Mesenchymal stem cell (in vitro differentiated cells and primary cell): ENCODE data around the gene FUT6.

Experiments
- DNase-seq: peaks from one replicate; pipeline ENCODE4 v3.0.0-alpha.2; 2013
- H2AFZ ChIP-seq: one replicate; pipeline ENCODE4 v1.6.1; 2013; ENCODE audit warnings: low read depth, mild to moderate bottlenecking, control low read depth, inconsistent platforms, low read length, moderate library complexity
- H2AK5ac ChIP-seq: 2 replicates; pipeline ENCODE4 v1.6.1; 2013; ENCODE audit warnings: low read length, moderate library complexity, mild to moderate bottlenecking, inconsistent platforms; ENCODE audit not compliant: severe bottlenecking
- H2BK120ac ChIP-seq: one replicate; pipeline ENCODE4 v1.6.1; 2013; ENCODE audit warnings: low read depth, mild to moderate bottlenecking, inconsistent platforms, low read length, moderate library complexity
- H2BK12ac ChIP-seq, 2 experiments: one replicate each; pipeline ENCODE4 v1.6.1; 2013; ENCODE audit warnings: inconsistent platforms in 2 of 2, low read length in 2 of 2, mild to moderate bottlenecking in 2 of 2, moderate library complexity in 2 of 2, control low read depth in 1 of 2
- H2BK15ac ChIP-seq: one replicate; pipeline ENCODE4 v1.6.1; 2013; ENCODE audit warnings: mild to moderate bottlenecking, low read depth, inconsistent platforms; ENCODE audit not compliant: poor library complexity, severe bottlenecking
- H2BK5ac ChIP-seq: 2 replicates; pipeline ENCODE4 v1.6.1; 2013; ENCODE audit warnings: low read depth, mild to moderate bottlenecking, low read length, control low read depth, inconsistent platforms; ENCODE audit not compliant: poor library complexity, severe bottlenecking
- H3K14ac ChIP-seq, 2 experiments: one replicate each; pipeline ENCODE4 v1.6.1; 2013; ENCODE audit warnings: inconsistent platforms in 2 of 2, low read length in 2 of 2, control low read depth in 1 of 2, mild to moderate bottlenecking in 1 of 2, moderate library complexity in 1 of 2
- H3K18ac ChIP-seq, 2 experiments: one replicate each; pipeline ENCODE4 v1.6.1; 2013; ENCODE audit warnings: inconsistent platforms in 2 of 2, low read length in 2 of 2, control low read depth in 1 of 2, low read depth in 1 of 2, mild to moderate bottlenecking in 1 of 2
- H3K23ac ChIP-seq, 2 experiments: one replicate each; pipeline ENCODE4 v1.6.1; 2013; ENCODE audit warnings: inconsistent platforms in 2 of 2, low read length in 2 of 2, mild to moderate bottlenecking in 2 of 2, moderate library complexity in 2 of 2, control low read depth in 1 of 2
- H3K27ac ChIP-seq: 2 replicates; pipeline ENCODE4 v1.5.1; 2013; ENCODE audit warnings: mild to moderate bottlenecking, moderate library complexity, low read length, control low read depth, inconsistent platforms; ENCODE audit not compliant: poor library complexity, severe bottlenecking
- H3K27me3 ChIP-seq, 2 experiments: 2 replicates each; pipeline versions ENCODE4 v1.6.1 to v1.7.0; 2013; ENCODE audit warnings: low read length in 2 of 2, mild to moderate bottlenecking in 2 of 2, moderate library complexity in 2 of 2, control low read depth in 1 of 2, inconsistent platforms in 1 of 2; ENCODE audit not compliant: control insufficient read depth in 1 of 2, insufficient read depth in 1 of 2
- H3K36me3 ChIP-seq, 2 experiments: 2 replicates each; pipeline versions ENCODE4 v1.6.1 to v1.7.0; 2013; ENCODE audit warnings: low read length in 2 of 2, control low read depth in 1 of 2, inconsistent platforms in 1 of 2, low read depth in 1 of 2, mild to moderate bottlenecking in 1 of 2; ENCODE audit not compliant: insufficient read depth in 2 of 2, control insufficient read depth in 1 of 2
- H3K4ac ChIP-seq, 2 experiments: one replicate each; pipeline ENCODE4 v1.6.1; 2013; ENCODE audit warnings: inconsistent platforms in 2 of 2, low read length in 2 of 2, mild to moderate bottlenecking in 2 of 2, moderate library complexity in 2 of 2, control low read depth in 1 of 2, low read depth in 1 of 2
- H3K4me1 ChIP-seq: 2 replicates; pipeline ENCODE4 v1.6.1; 2013; ENCODE audit warnings: low read depth, low read length, control low read depth; ENCODE audit not compliant: control insufficient read depth, insufficient read depth
- H3K4me2 ChIP-seq: 2 replicates; pipeline ENCODE4 v1.6.1; 2013; ENCODE audit warnings: low read length, mild to moderate bottlenecking, inconsistent platforms; ENCODE audit not compliant: poor library complexity, severe bottlenecking
- H3K4me3 ChIP-seq, 2 experiments: 2 replicates each; pipeline versions ENCODE4 v1.5.1 to v1.7.0; 2013; ENCODE audit warnings: low read length in 2 of 2, mild to moderate bottlenecking in 2 of 2, control low read depth in 1 of 2, low read depth in 1 of 2; ENCODE audit not compliant: insufficient read depth in 1 of 2
- H3K79me1 ChIP-seq: replicated peaks from 2 replicates; pipeline ENCODE4 v1.6.1; 2013; ENCODE audit warnings: mild to moderate bottlenecking, control low read depth, low read length, inconsistent platforms; ENCODE audit not compliant: poor library complexity, severe bottlenecking
- H3K9ac ChIP-seq: 2 replicates; pipeline ENCODE4 v1.7.0; 2013; ENCODE audit warnings: mild to moderate bottlenecking, low read length, moderate library complexity
- H3K9me3 ChIP-seq: 2 replicates; pipeline ENCODE4 v1.7.0; 2013; ENCODE audit warnings: mild to moderate bottlenecking, low read length; ENCODE audit not compliant: control insufficient read depth
- H4K8ac ChIP-seq: one replicate; pipeline ENCODE4 v1.6.1; 2013; ENCODE audit warnings: inconsistent platforms, mild to moderate bottlenecking, low read length, moderate library complexity
- H4K91ac ChIP-seq: one replicate; pipeline ENCODE4 v1.6.1; 2013; ENCODE audit warnings: mild to moderate bottlenecking, low read length, inconsistent platforms
- WGBS: methylation state at CpG from one replicate; pipeline ENCODE4 v1.1.7; 2013; ENCODE audit warnings: mixed read lengths; 5-methylcytosine and 5-hydroxymethylcytosine counted together

Gene FUT6

DNA sequence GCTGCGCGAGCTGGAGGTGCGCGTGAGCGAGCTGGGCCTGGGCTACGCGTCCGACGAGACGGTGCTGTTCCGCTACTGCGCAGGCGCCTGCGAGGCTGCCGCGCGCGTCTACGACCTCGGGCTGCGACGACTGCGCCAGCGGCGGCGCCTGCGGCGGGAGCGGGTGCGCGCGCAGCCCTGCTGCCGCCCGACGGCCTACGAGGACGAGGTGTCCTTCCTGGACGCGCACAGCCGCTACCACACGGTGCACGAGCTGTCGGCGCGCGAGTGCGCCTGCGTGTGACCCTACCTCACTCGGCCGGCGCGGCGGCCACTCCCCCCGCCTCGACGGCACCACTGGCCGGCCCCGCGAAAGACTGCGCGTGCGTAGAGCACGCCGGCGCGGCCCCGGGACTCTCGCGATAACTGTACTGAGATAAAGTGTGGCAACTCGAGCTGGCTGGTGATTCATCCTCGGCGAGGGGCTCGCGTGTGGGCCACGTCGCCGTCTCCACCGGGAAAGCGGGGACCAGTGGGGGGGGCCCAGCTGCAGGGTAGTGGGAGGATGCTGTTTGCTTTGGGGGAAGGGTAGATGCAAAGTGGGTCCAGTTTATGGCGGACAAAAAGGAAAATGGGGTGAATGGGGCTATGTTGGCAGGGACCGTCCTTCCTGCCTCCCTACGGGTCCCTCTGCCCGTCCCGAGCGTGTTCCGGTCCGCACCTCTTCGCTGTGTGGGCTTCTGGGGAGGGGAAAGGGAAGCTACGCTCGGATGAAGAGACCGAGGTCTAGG, 11.4 kb downstream of the FUT6 start:
- 1% methylated on average over 66 of the region's 91 CpGs for WGBS
- Histone ChIP-seq H2AK5ac (peak overlapping the region; percentile 23), H3K4me2 (peak overlapping the region; percentile 65)

GRCh38 chr19:5827342-5827890, 12.1 kb downstream of the FUT6 start:
- peak overlapping the region; percentile 55 to 70 for H2BK12ac ChIP-seq
- no peak overlapping the region for H3K23ac ChIP-seq
- peak overlapping the region; percentile 99 for H4K8ac ChIP-seq
- no peak overlapping the region for H3K27ac ChIP-seq
- H3K27me3 ChIP-seq: peaks cover 0 to 48% of the 10 kb centered on the region in 2 experiments
- peak overlapping the region; percentile 85 for H2AFZ ChIP-seq
- WGBS: 24% methylated on average over 21 of the region's 37 CpGs
- H3K18ac ChIP-seq: peak overlapping the region; percentile 81 to 90
- H2BK5ac ChIP-seq: no peak overlapping the region
- H3K4me2 ChIP-seq: peak overlapping the region; percentile 65
- DNase-seq: no peak
- peak overlapping the region; percentile 73 to 91 for H3K4me3 ChIP-seq
- H2BK15ac ChIP-seq: peak overlapping the region; percentile 20
- peaks cover 30% of the 10 kb centered on the region for H3K4me1 ChIP-seq
- peak overlapping the region; percentile 49 for H3K9ac ChIP-seq
- H3K79me1 ChIP-seq: peaks cover 1% of the 10 kb centered on the region
- peak overlapping the region; percentile 40 to 81 for H3K14ac ChIP-seq
- peak overlapping the region; percentile 87 for H2AK5ac ChIP-seq
- no peaks in the 10 kb centered on the region for H3K9me3 ChIP-seq
- H3K4ac ChIP-seq: peak overlapping the region; percentile 87 to 89
- peak overlapping the region; percentile 81 for H4K91ac ChIP-seq
- H3K36me3 ChIP-seq: no peaks in the 10 kb centered on the region
- peak overlapping the region; percentile 29 for H2BK120ac ChIP-seq

More for the DNA sequence above, 11.4 kb downstream of the FUT6 start:
- Histone ChIP-seq H2BK15ac (peak overlapping the region; percentile 84), H3K9me3 (no peaks in the 10 kb centered on the region), H3K4me1 (peaks cover 30% of the 10 kb centered on the region), H2BK12ac (peak overlapping the region; percentile 45 to 55), H3K23ac (peak overlapping the region in 1 of 2 experiments; percentile 9), H3K4ac (peak overlapping the region; percentile 87 to 89), H2AFZ (peak overlapping the region; percentile 85), H3K79me1 (peaks cover 1% of the 10 kb centered on the region), H3K14ac (peak overlapping the region in 1 of 2 experiments; percentile 87), H4K91ac (peak overlapping the region; percentile 94), H2BK120ac (no peak overlapping the region), H3K27ac (peak overlapping the region; percentile 69), H3K27me3 (peaks cover 0 to 45% of the 10 kb centered on the region in 2 experiments), H3K9ac (peak overlapping the region; percentile 90), H3K18ac (peak overlapping the region; percentile 79 to 92), H4K8ac (peak overlapping the region; percentile 99), H3K36me3 (no peaks in the 10 kb centered on the region), H2BK5ac (no peak overlapping the region), H3K4me3 (peak overlapping the region; percentile 73 to 91)
- peak; percentile 94 for DNase-seq

- H3K27me3 ChIP-seq: peaks cover 0 to 47% of the 10 kb centered on the region in 2 experiments
- H3K18ac ChIP-seq: peak overlapping the region in 1 of 2 experiments; percentile 90
- no peaks in the 10 kb centered on the region for H3K36me3 ChIP-seq
- peak overlapping the region in 1 of 2 experiments; percentile 72 for H3K4me3 ChIP-seq
- no peak overlapping the region for H3K4ac ChIP-seq
- no peak overlapping the region for H3K23ac ChIP-seq
- H4K8ac ChIP-seq: peak overlapping the region; percentile 99
- peak; percentile 56 for DNase-seq
- H3K14ac ChIP-seq: no peak overlapping the region
- 38% methylated on average over 24 of the region's 24 CpGs for WGBS
- H2BK5ac ChIP-seq: no peak overlapping the region
- H2BK120ac ChIP-seq: peak overlapping the region; percentile 29
- peak overlapping the region in 1 of 2 experiments; percentile 70 for H2BK12ac ChIP-seq
- H2AK5ac ChIP-seq: peak overlapping the region; percentile 68
- peak overlapping the region; percentile 2 for H4K91ac ChIP-seq
- H3K9ac ChIP-seq: no peak overlapping the region
- peak overlapping the region; percentile 6 for H3K4me2 ChIP-seq
- H2BK15ac ChIP-seq: no peak overlapping the region
- H3K9me3 ChIP-seq: no peaks in the 10 kb centered on the region
- H3K79me1 ChIP-seq: peaks cover 1% of the 10 kb centered on the region
- H3K4me1 ChIP-seq: peaks cover 30% of the 10 kb centered on the region
- no peak overlapping the region for H3K27ac ChIP-seq
- H2AFZ ChIP-seq: no peak overlapping the region
Observed at GRCh38 chr19:5826531-5827341, 12.8 kb downstream of the FUT6 start.
